Activated gamma-delta T cell treated with anti-CD3 and anti-CD28 coated beads, Interleukin-2, amount 50 U/mL, for 16 hours (primary cell): ENCODE data around the gene EEIG2.

Experiments
- DNase-seq: peaks from one replicate; pipeline ENCODE4 v3.0.0-alpha.2; 2020; ENCODE audit warnings: low read depth

EEIG2 gene

DNA sequence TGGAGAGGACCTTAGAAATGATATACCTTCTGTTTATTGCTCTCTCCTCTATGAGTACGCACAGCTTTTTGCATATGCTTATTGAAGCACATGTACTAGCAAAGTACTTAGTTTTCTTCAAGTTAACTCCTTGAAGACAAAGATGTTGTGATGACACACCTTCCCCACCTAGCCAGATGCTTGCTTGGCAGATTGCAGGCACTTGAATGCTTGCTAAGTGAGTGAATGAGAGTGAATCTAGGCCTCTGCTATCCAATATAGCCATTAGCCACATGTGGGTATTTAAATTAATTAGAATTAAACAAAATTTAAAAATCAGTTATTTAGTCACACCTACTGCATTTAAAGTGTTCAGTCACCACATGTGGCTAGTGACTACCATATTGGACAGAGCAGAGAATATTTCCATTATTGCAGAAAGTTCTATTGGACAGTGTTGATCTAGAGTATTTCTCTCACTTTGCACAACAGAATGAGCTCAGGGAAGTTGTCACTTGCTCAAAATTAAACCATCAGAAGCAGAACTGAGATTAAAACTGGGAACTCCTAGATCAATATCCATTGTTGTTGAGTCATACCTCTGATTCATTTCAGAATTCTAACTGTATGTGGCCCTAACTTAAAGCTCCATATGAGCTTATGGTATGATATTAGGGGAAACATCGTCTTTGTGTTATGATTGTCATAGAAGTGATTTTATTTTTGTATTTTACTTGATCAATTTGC is 8.6 kb upstream of the EEIG2 start:
- DNase-seq, result no peak

DNA sequence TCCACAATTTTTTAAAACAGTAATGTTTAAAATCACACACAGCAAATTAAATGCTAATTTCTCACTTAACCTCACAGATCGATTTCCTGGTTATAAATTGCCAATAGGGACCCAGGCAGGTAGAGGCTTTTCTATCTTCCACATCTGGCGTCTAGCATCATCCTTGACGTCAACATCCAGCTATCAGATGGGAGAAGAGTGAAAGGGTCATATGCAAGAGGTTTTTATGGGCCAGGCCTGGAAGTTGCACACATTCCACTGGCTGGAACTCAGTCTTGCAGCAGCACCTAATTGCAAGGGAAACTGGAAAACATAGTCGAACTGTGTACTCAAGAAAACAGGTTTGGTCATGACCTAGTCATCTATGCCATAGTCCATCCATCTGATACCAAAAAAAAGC is 6.0 kb upstream of the EEIG2 start:
- DNase-seq, result no peak

DNA sequence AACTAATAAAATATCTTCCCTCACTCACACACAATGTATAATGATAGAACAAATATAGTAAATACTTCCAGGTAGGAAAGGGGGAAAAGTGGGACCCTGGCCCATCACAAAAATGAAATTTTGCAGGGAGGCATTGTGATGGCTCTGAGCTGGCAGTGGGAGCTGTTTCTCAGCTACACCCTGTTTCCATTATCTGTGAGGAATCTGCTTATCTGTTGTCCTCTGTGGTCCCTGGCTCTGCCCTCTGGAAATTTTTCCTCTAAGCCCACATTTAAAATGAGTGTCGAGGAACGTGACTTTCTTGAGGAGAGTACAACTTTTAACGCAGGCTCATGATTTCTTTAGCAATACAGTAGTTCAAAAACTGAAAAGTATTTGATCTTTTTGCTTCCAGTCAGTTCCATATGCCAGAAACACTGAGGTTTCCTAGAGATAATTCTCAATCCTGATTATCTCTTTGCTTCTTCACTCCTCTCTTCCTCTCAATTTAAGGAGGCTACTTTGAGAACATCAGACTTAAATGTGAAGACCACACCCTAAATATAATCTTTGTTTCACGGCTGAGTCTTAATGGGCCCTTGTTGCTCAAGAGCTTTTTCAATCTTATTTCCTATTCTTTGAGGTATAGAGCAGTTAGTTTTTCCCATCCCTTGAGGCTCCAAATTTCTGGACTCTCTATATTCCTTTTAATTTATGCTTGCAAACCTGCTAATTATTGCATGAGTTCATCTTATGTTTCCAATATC is 5.0 kb upstream of the EEIG2 start:
- DNase-seq, result no peak

DNA sequence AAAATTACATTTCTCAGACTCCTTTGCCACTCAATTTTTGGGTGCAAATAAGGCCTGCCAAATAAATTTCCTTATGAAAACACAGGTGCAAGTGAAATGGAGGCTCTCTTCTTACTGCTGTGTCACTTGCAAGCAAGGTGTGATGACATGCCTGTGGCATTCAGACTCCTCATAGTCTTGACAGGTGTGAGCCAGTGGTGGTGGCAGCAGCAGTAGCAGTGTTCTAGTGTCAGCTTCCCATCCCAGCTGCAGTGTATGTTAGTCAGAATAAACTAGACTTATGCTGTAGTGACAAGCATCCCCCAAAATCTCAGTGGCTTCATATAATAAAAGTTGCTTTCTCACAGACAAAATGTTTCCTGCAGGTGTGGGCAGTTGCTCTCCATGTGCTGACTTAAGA is 3.8 kb upstream of the EEIG2 start:
- DNase-seq, result no peak

DNA sequence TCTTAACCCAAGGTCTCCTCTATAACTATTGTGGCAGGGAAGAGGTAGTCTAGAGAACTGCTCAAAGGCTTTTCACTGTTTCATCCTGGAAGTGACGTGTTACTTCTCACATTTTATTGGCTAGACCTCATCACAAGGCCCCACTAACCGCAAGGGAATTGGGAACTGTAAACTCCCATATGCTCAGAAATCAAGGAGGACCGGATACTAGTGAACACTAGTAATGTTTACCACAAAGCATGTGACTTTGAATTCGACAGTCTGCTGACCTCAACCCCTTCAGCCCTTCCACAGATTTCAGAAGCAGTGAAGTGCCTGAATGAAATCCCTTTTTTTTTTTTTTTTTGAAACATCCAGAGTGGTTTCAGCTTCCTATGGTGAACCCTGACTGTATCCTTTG is 3.4 kb upstream of the EEIG2 start:
- DNase-seq, result no peak

DNA sequence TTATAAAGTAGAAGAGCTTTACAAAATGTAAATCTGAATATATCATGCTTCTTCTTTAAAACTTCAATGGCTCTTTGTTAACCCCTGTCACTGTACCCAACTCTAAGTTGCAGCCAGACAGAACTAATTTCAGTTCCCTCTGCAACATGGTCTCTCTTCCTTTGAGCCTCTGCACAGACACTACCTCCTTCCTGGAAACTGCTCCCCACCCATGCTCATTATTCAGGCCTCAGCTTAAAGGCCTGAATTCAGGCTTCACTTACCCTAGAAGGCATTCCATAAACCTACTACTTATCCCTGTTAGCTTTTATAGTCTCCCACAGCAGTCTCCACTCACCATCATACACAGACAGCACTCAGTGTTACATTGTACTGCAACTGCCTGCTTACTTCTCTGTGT is 2.6 kb upstream of the EEIG2 start:
- DNase-seq, result no peak

DNA sequence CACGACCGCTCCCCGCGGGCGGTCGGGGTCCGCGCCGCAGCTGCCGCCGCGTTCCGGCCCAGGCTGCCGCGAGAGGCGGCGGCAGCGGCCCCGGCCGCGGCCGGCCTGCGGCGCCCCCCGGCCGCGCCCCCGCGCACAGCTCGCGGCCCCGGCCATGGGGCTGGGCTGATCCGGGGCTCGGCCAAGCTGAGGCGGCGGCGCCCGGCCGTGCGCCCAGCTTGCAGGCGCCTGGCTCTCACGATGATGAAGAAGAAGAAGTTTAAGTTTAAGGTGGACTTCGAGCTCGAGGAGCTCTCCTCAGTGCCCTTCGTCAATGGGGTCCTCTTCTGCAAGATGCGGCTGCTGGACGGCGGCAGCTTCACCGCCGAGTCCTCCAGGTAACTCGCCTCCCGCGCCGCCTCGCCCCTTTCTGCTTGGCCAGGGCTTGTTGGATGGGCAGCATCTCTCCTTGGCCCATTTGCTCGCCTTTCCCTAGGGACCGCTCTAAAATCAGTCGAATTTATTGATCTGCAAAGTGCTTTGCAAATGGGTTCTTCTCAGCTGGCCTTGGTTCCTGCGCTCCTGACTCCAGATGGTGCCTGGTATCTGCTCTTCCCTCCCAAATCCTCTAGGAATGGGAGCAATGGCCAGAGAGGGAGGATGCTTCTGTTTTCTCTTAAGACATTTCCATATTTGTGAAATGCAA is 431 bp downstream of the EEIG2 start:
- no peak for DNase-seq

DNA sequence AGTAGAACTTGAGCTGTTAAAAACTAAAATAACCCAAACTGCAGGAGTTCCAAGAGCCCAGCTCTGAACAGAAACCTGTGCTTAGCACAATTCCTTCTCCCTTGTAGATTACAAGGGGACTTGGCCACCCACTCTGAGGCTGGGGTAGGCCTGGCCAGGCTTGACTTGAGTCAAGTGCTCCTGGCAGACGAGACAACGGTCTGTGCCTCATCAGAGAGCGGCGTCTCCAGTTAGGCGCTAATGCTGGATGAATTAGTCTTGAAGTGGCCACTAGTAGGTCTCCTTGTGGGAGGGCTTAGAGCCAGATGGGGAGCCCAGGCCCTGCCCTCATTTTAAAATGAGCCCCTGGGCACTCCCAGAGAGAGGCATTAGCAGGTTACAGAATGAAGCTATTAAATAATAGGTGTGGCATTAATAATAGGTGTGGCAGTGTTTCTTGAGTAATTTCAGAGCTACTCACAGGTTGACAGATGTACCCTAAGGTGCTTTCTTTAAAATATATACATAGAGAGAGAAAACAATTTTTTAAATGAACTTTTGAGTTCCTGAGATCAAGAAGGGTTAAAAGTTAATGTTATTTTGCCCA is 1.1 kb downstream of the EEIG2 start:
- DNase-seq, result peak; percentile 16

DNA sequence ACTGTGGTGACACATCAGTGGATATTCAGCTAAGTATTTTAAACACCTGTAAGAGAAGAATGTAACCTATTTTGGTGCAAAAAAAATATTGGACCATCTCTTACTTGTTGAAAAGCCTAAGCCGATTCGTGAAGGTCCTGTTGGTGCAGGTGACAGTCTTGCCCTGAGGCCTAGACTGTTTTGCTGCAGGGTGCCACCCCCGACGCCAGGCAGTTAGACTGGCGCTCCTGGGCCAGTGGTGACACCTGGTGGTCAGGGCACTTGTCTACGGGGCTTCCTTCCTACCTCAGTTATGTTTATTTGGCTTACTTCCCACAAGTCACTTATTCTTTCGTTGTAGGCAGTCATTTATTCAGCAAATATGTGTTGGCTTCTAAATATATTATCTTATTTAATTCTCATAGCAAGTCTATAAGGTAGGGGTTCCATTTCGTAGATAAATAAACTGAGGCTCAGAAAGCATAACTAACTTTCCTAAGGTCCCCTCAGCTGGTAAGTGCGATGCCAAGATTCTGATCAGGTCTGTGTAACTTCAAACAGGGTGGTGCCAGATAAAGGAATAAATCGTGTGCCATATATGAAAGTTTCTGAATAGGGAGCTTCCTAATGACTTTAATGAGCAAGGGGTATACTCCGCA is 1.9 kb downstream of the EEIG2 start:
- peak; percentile 73 for DNase-seq

DNA sequence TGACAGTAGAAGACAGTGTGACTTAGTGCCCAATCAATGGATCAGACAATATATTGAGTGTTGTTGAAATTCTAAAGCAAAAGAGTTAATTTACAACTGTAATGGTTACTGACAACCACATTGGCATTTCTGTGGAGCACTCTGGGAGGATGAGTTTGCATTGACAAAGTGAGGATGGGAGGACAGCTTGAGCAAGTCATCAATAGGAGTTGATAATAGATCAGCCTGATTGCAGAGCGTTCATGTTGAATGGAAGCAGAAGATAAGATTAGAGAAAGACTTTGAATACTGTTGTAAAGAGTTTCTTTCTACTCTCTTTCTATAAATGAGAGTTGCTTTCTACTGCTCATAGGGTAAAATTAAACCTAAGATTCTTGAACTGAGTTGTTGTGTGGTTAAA is 3.9 kb downstream of the EEIG2 start:
- DNase-seq, result no peak

DNA sequence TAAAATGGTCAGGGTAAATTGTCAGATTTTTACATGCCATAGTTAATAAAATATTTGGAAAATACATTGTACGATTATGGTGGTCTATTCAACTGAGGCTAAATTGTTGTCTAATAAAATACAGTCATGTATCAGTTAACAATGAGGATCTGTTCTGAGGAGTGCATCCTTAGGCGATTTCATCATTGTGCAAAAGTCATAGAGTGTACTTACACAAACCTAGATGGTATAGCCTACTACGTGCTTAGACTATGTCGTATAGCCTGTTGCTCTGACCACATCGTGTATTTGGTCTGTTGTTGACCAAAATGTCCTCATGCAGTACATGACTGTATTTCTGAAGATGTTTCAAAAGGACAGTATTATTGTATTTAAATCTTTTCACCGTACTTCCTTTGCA is 5.2 kb downstream of the EEIG2 start:
- no peak for DNase-seq

DNA sequence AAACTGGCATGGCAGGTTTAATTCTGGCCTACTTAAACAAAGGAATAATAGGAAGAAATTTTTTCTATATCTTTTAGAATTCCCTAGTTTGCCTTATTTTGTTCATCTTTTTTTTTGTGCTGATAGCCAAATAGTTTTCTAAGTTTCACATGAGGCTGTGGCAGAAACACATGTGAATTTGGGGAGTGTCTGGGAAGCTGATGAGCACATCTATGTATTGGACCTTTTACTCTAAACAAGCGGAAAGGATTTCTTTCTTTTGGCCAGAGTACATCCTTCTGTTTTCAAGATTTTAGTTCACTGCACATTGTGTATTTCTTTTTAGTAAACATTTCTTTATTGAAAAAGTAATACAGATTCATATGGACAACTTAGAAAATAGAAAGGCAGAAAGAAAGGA is 5.6 kb downstream of the EEIG2 start:
- DNase-seq, result no peak

DNA sequence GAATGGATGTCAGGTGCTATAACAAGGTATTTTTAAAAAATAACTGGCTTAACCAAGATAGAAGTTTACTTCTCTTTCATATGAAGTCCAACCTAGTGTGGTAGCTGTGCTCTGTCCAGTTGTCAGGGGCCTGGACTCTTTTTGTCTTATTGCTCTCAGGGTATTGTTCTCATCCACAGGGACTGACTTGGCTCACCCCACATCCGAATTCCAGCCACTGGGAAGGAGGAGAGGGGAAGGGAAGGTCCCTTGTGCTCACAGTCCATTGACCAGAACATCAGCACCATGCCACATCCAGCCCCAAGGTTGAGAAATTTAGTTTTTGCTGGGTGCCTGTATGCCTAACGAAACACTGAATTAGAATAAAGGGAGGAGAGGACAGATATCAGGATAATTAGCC is 8.7 kb downstream of the EEIG2 start:
- no peak for DNase-seq

DNA sequence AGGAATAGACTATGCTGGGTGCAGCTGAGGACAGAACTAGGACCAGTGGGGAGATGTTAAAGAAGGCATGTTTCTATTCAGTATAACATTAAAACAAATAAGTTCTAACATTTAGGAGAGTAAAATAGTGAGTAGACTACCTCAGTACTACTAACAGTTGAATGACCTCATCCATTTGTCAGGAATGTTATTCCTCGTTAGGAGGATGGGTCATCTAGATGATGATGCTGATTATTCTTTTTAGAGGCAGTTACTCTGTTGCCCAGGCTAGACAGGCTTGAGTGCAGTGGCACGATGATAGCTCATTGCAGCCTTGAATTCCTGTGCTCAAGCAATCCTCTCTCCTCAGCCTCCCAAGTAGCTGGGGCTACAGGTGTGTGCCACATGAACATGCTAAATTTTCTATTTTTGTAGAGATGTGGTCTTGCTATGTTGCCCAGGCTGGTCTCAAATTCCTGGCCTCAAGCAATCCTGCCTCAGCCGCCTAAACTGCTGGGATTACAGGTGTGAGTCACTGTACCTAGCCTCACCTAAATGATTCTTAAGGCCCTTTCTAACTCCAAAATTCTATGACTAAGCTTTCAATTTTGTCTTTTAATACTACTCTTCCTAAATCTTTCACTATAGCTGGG is 9.3 kb downstream of the EEIG2 start:
- no peak for DNase-seq

DNA sequence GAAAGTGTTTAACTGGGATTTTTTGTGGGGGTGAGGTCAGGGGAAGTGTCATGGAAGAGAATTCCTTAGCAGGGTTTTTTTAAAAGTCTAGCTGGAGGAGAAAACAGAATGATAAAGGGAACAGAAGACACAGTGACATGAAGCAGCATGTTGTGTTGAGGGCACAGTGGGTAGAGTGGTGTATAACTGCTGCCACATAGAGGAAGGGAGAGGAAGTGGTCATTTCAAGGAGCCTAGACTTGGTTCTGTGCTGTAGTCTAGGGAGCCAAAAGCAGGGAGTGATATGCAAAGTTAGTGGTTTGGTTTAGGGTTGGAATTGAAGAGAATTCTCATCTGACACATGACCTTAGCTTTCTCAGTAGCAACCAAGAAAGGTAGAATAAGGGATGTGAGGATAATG is 10.2 kb downstream of the EEIG2 start:
- no peak for DNase-seq

DNA sequence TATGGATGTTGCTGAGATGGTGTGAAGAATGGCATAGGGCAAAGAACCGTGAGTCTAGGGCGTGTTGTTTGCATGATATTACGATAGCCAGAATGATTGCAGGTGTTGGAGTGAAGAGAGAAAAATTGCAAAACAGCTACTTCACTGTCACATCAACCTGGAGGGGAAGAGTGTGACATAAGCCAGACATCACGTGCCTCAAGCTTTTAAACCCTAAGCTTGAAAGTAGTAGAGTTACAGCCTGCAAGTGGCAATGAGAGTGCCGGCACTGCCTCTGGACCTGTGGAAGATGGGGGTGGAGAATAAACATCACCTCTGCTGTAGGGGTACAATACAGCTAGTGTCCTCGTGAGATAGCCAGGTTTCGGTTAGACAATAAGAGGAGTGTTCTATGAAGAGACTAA is 11.1 kb downstream of the EEIG2 start:
- DNase-seq, result no peak

DNA sequence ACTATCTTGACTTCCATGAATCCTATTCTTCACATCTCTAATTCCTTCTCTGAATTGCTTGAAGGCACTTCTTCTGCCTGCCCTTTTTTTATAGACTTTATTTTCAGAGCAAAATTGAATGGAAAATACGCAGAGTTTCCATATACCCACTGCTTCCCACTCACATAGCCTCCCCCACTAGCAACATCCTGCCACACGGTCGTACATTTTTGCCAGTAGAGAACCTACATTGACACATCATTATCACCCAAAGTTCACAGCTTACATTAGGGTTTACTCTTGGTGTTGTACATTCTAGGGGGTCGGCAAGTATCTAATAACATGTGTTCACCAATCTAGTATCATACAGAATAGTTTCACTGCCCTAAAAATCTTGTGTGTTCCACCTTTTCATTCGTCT is 12.3 kb downstream of the EEIG2 start:
- DNase-seq, result no peak

DNA sequence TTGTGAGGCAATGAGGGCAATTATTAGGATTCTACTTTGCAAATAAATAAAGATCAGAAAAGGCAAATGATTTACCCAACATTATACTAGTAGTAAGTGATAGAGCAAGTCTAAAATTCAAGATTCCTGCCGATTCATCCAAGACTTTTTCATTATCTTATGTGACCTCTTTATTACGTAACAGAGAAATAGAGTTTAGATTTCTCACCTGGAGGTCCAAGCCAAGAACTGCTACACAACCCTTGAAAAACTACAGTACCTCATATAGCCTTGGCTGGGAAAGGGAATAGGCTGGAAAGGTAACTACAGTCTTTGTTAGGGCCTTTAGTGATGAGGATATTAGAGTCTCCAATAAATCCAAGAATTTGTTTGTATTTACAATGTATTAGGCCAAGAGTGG is 13.3 kb downstream of the EEIG2 start:
- DNase-seq, result no peak

DNA sequence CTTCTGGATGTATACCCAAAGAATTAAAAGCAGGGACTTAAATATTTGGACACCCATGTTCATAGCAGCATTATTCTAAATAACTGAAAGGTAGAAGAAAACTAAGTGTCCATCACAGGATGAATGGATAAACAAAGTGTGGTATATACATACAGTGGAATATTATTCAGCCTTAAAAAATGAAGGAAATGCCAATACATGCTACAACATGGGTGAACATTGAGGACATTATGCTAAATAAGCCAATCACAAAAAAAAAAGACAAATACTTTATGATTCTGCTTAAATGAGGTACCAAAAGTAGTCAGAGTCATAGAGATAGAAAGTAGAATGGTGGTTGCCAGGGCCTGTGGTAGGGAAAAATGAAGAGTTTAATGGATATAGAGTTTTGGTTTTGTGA is 14.1 kb downstream of the EEIG2 start:
- DNase-seq, result no peak

DNA sequence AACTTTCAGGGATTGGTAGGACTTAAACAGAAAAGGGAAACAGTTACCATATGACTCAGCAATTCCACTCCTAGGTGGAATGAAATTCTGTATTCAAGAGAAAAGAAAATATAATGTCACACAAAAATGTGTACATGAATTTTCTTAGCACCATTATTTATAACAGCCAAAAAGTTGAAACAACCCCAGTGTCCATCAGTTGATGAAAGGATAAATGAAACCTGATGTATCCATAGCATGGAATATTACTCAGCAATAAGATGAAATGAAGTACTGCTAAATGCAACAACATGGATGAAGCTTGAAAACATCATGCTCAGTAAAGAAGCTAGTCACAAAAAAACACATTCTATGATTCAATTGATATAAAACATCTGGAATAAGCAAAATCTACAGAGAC is 15.5 kb downstream of the EEIG2 start:
- DNase-seq, result no peak

DNA sequence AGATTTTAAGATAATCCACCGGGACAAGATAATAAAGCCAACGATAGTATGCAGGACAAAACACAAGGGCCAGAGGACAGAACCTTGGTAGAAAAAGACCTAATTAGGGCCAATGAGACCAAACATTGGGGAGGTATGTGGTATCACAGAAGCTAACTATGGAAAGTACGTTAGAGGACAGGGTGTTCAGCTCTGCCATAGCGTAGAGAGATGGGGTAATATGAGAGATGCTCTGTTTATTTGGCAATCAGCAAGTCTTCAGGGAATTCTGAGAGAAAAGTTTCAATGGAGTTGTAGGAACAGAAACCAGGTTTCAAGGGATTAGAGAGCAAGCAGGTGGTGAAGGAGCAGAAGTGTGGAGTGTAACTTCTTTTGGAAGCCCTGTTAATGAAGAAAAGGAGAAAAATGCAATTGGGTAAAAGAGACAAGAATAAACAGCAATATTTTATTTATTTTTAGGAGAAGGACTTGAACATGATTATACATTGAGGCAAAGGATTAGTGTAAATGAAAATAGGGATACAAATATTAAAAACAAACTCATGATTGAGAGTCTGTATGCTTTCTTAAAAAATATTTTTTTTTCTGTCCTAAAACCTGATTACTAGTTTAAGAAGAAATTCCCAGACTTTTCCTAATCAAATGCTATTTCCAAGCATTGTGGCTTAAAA is 24.0 kb downstream of the EEIG2 start:
- DNase-seq, result no peak
